HepG2 (cell line): ENCODE results near the gene CCL23. TPM values are rescaled to one million over a fixed set of nuclear protein-coding genes. Genes with fewer than 3 reads are reported as not detected.

ENCODE experiments used
- ATF7-NPFF ChIP-seq: sonication (generic); formaldehyde crosslinking; IDR thresholded peaks from 2 replicates; pipeline ENCODE4 v1.8.1; 2023; ENCODE audit warnings: mild to moderate bottlenecking, low read depth, missing genetic modification reagents, moderate library complexity
- FOXA1 ChIP-seq, 2 experiments: fragments of 450-650 bp in 1 of 2; sonication (generic) in 1 of 2; formaldehyde crosslinking in 1 of 2; IDR thresholded peaks; 2 replicates each; pipeline versions ENCODE4 v1.4.0 to v1.6.1; 2016 to 2020; ENCODE audit warnings: missing genetic modification reagents in 1 of 2
- FOXA3 ChIP-seq: IDR thresholded peaks from 2 replicates; pipeline ENCODE4 v1.6.1; 2016; ENCODE audit warnings: missing genetic modification reagents, missing compliant biosample characterization
- NFIC ChIP-seq: IDR thresholded peaks from 2 replicates; pipeline ENCODE4 v1.6.1; 2012; ENCODE audit warnings: mild to moderate bottlenecking, low read length, inconsistent platforms
- POGZ ChIP-seq: sonication (generic); formaldehyde crosslinking; IDR thresholded peaks from 2 replicates; pipeline ENCODE4 v1.4.0; 2020; ENCODE audit warnings: mild to moderate bottlenecking, missing genetic modification reagents
- POLR2AphosphoS5 ChIP-seq: IDR thresholded peaks from 2 replicates; pipeline ENCODE4 v1.6.1; 2012; ENCODE audit warnings: low read depth, low read length
- RELA ChIP-seq: sonication (generic); formaldehyde crosslinking; IDR thresholded peaks from 2 replicates; pipeline ENCODE4 v1.4.0; 2020; ENCODE audit warnings: missing genetic modification reagents
- SP1 ChIP-seq, 2 experiments: fragments of 450-650 bp in 1 of 2; sonication (generic) in 1 of 2; formaldehyde crosslinking in 1 of 2; IDR thresholded peaks; 2 replicates each; pipeline versions ENCODE4 v1.4.0 to v1.6.1; 2016 to 2020; ENCODE audit warnings: missing genetic modification reagents in 1 of 2
- ZFX ChIP-seq: sonication (generic); formaldehyde crosslinking; IDR thresholded peaks from 2 replicates; pipeline ENCODE4 v1.4.0; 2020; ENCODE audit warnings: mild to moderate bottlenecking, low read depth, missing genetic modification reagents, moderate library complexity
- ZNF317 ChIP-seq: sonication (generic); formaldehyde crosslinking; IDR thresholded peaks from 2 replicates; pipeline ENCODE4 v1.5.0; 2020; ENCODE audit warnings: mild to moderate bottlenecking, missing genetic modification reagents
- ZNF644 ChIP-seq: IDR thresholded peaks from 2 replicates; pipeline ENCODE4 v1.6.1; 2016; ENCODE audit warnings: low read depth
- ZSCAN25 ChIP-seq: sonication (generic); formaldehyde crosslinking; IDR thresholded peaks from 2 replicates; pipeline ENCODE4 v1.8.0; 2022; ENCODE audit warnings: mild to moderate bottlenecking, missing genetic modification reagents
- polyA plus RNA-seq, 8 experiments: library from polyadenylated mRNA; depleted of rRNA in 3 of 8; stranded (reverse) in 7 of 8; unstranded in 1 of 8; fragments of >200 nt; fragmentation: Illumina TruSeq in 4 of 8; extraction: Trizol in 4 of 8; gene quantifications; 2 replicates each; pipeline versions ENCODE4 v1.2.1 to v1.2.3, GENCODE V29; 2011 to 2016; ENCODE audit warnings: low read depth in 4 of 8, missing spikeins in 1 of 8, mixed read lengths in 1 of 8; ENCODE audit not compliant: insufficient read depth in 1 of 8
- total RNA-seq, 5 experiments: library from RNA; depleted of rRNA; stranded (reverse); fragments of >200 nt; fragmentation: Illumina TruSeq; extraction: Trizol; gene quantifications; 2 replicates each; pipeline ENCODE4 v1.2.3, GENCODE V29; 2016; ENCODE audit warnings: low read depth in 1 of 5
- TF ChIP-seq, protein P1 (sequence below): sonication (generic); formaldehyde crosslinking; IDR thresholded peaks from 2 replicates; pipeline ENCODE4 v1.8.0; 2022; ENCODE audit warnings: mild to moderate bottlenecking, missing genetic modification reagents
- TF ChIP-seq, protein P2 (sequence below), 2 experiments: sonication (generic) in 1 of 2; formaldehyde crosslinking in 1 of 2; IDR thresholded peaks; 2 replicates each; pipeline versions ENCODE4 v1.6.1 to v1.9.0; 2014 to 2022; ENCODE audit warnings: antibody characterized with exemption in 1 of 2, borderline replicate concordance in 1 of 2, inconsistent platforms in 1 of 2, low read depth in 1 of 2, missing genetic modification reagents in 1 of 2
- TF ChIP-seq, protein P3 (sequence below): sonication (generic); formaldehyde crosslinking; conservative IDR thresholded peaks from 2 replicates; pipeline ENCODE4 v1.8.0; 2022; ENCODE audit warnings: low read depth, missing genetic modification reagents
- TF ChIP-seq, protein P4 (sequence below): sonication (generic); formaldehyde crosslinking; IDR thresholded peaks from 2 replicates; pipeline ENCODE4 v1.4.0; 2020; ENCODE audit warnings: mild to moderate bottlenecking, missing genetic modification reagents
- TF ChIP-seq, protein P5 (sequence below): IDR thresholded peaks from 2 replicates; pipeline ENCODE4 v1.6.1; 2012; ENCODE audit warnings: inconsistent platforms

Gene CCL23
- total and polyA plus RNA-seq, 2 of the 13 experiments (the other 11 are each of a cell fraction or from before 2014, with no cell fraction given) = not detected

DNA sequence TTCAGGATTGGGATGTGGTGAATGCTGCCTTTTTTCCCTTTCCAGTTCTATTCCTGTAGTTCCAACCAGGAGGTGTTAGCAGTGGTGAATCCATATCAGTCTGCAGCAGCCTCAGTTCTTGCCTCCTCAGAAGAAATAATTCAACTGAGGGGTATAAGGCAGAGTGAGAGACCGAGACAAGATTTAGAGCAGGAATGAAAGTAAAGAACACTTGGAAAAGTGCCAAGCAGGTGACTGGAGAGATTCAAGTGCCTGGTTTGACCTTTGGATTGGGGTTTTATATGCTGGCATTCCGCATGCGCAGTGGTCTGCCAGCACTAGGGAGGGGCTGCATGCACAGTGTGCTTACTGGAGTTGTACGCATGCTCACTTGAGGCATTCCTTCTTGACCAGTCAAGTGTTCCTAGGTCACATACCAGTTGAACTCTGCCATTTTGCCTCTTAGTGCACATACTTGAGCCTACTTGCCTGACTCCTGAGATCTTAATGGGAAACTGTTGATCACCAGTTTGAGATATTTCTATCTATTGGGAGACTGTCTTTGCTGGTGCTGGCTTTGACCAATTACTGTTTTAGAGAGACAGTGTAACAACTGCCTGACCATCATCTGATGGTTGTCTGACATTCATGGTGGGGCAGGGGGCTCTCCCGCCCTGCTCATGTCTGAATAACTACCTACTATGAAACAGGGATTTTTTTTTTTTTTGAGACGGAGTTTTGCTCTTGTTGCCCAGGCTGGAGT lies 15.7 kb downstream of the CCL23 start (continued):
- TF ChIP-seq POLR2AphosphoS5 (peak; percentile 92), NFIC (peak; percentile 77), RELA (no peak), ZNF317 (0 out of 2 replicates have a peak, but pooled peaks have one; percentile 34), ATF7-NPFF (no peak), POGZ (CRISPR knock-in tag) (peak; percentile 95), SP1 (IDR thresholded peaks at IDR 0.05) (no peak), SP1 (CRISPR knock-in tag; IDR thresholded peaks at IDR 0.05) (peak; percentile 67), ZSCAN25 (peak; percentile 31; the same call in 1 of the 2 replicates), FOXA1 (IDR thresholded peaks at IDR 0.05) (no peak), FOXA1 (CRISPR knock-in tag; IDR thresholded peaks at IDR 0.05) (peak; percentile 40), FOXA3 (CRISPR knock-in tag) (peak; percentile 40), ZFX (CRISPR knock-in tag) (peak; percentile 7; the same call in 1 of the 2 replicates), ZNF644 (CRISPR knock-in tag) (peak; percentile 100)
- TF ChIP-seq, protein P1, sequence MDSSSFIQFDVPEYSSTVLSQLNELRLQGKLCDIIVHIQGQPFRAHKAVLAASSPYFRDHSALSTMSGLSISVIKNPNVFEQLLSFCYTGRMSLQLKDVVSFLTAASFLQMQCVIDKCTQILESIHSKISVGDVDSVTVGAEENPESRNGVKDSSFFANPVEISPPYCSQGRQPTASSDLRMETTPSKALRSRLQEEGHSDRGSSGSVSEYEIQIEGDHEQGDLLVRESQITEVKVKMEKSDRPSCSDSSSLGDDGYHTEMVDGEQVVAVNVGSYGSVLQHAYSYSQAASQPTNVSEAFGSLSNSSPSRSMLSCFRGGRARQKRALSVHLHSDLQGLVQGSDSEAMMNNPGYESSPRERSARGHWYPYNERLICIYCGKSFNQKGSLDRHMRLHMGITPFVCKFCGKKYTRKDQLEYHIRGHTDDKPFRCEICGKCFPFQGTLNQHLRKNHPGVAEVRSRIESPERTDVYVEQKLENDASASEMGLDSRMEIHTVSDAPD = 0 out of 2 replicates have a peak, but pooled peaks have one; percentile 62
- TF ChIP-seq, protein P2, sequence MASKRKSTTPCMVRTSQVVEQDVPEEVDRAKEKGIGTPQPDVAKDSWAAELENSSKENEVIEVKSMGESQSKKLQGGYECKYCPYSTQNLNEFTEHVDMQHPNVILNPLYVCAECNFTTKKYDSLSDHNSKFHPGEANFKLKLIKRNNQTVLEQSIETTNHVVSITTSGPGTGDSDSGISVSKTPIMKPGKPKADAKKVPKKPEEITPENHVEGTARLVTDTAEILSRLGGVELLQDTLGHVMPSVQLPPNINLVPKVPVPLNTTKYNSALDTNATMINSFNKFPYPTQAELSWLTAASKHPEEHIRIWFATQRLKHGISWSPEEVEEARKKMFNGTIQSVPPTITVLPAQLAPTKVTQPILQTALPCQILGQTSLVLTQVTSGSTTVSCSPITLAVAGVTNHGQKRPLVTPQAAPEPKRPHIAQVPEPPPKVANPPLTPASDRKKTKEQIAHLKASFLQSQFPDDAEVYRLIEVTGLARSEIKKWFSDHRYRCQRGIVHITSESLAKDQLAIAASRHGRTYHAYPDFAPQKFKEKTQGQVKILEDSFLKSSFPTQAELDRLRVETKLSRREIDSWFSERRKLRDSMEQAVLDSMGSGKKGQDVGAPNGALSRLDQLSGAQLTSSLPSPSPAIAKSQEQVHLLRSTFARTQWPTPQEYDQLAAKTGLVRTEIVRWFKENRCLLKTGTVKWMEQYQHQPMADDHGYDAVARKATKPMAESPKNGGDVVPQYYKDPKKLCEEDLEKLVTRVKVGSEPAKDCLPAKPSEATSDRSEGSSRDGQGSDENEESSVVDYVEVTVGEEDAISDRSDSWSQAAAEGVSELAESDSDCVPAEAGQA (IDR thresholded peaks at IDR 0.05; ENCODE audit: low read depth) = no peak
- TF ChIP-seq, protein P2 (CRISPR knock-in tag; IDR thresholded peaks at IDR 0.05; ENCODE audit: borderline replicate concordance) = no peak
- TF ChIP-seq, protein P3, sequence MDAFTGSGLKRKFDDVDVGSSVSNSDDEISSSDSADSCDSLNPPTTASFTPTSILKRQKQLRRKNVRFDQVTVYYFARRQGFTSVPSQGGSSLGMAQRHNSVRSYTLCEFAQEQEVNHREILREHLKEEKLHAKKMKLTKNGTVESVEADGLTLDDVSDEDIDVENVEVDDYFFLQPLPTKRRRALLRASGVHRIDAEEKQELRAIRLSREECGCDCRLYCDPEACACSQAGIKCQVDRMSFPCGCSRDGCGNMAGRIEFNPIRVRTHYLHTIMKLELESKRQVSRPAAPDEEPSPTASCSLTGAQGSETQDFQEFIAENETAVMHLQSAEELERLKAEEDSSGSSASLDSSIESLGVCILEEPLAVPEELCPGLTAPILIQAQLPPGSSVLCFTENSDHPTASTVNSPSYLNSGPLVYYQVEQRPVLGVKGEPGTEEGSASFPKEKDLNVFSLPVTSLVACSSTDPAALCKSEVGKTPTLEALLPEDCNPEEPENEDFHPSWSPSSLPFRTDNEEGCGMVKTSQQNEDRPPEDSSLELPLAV = no peak
- TF ChIP-seq, protein P4, sequence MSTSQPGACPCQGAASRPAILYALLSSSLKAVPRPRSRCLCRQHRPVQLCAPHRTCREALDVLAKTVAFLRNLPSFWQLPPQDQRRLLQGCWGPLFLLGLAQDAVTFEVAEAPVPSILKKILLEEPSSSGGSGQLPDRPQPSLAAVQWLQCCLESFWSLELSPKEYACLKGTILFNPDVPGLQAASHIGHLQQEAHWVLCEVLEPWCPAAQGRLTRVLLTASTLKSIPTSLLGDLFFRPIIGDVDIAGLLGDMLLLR = no peak
- TF ChIP-seq, protein P5, sequence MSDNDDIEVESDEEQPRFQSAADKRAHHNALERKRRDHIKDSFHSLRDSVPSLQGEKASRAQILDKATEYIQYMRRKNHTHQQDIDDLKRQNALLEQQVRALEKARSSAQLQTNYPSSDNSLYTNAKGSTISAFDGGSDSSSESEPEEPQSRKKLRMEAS = peak; percentile 48; the same call in 1 of the 2 replicates
